GM12892 (cell line): Measurements from ENCODE around the gene GBA2.

Experiments used
- POLR2A ChIP-seq: IDR thresholded peaks from 2 replicates; pipeline ENCODE4 v1.6.1; 2011; ENCODE audit warnings: low read depth, low read length, control low read depth
- TAF1 ChIP-seq: IDR thresholded peaks from 2 replicates; pipeline ENCODE4 v1.6.1; 2011; ENCODE audit warnings: low read depth, mild to moderate bottlenecking, control low read depth, low read length, borderline replicate concordance

- TF ChIP-seq POLR2A = no peak
- TF ChIP-seq TAF1 = no peak
Measured at GRCh38 chr9:35705372-35705771, 43.7 kb downstream of the GBA2 start.
